Mammary epithelial cell (primary cell): Measurements from ENCODE around the gene TTC7B.

Experiments
- CTCF ChIP-seq, 2 donors: IDR thresholded peaks in 1 of 2; conservative IDR thresholded peaks in 1 of 2; 2 replicates each; pipeline ENCODE4 v1.5.1; 2011 to 2012; ENCODE audit warnings: inconsistent platforms in 2 of 2, low read length in 2 of 2, mild to moderate bottlenecking in 2 of 2, control low read depth in 1 of 2, low read depth in 1 of 2; ENCODE audit not compliant: insufficient read depth in 1 of 2; ENCODE audit errors: extremely low read depth in 1 of 2
- EZH2 ChIP-seq: IDR thresholded peaks from 2 replicates; pipeline ENCODE4 v1.6.1; 2012; ENCODE audit warnings: low read length, inconsistent platforms, borderline replicate concordance

GRCh38 chr14:90652626-90653025 lies 163.6 kb downstream of the TTC7B start:
- TF ChIP-seq CTCF (conservative IDR thresholded peaks at IDR 0.05 in 1 of 2, IDR thresholded peaks at IDR 0.05 in 1 of 2; ENCODE audit: extremely low read depth in 1 of 2, insufficient read depth in 1 of 2, low read depth in 1 of 2, low read length in 2 of 2), result no peak
- no peak for TF ChIP-seq EZH2
